Globus pallidus (tissue), 1 donor: Measurements from ENCODE around the gene ANKS1A.
A peak's percentile ranks its signal among the peaks of the same experiment; 100 is the strongest.

Source experiments
- DNase-seq: peaks from one replicate; pipeline ENCODE4 v3.0.0-alpha.2; 2015; ENCODE audit warnings: low spot score

The ANKS1A gene

GRCh38 chr6:34957231-34957783 is 68.3 kb downstream of the ANKS1A start:
- DNase-seq: no peak

DNA sequence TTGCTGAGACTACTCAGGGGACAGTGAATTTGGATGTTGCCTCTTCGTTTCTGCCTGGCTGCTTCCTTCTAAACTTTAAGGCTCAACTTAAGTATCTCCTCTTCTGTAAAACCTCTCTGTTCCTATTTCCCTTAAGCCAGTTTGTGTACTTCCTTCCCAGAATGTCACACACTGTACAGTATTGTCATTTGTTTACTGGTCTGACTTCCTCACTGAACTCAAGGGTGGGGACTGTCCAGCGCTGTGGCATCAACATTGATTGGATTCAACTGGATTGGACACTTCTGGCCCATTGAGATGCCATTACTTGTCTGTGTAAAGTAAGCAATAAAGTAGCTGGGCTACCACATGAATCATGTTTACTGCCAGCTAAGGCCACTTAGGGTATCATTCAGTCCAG is 69.7 kb downstream of the ANKS1A start:
- DNase-seq: no peak

- DNase-seq: no peak
Measured at GRCh38 chr6:34959224-34959623, 70.2 kb downstream of the ANKS1A start.

DNA sequence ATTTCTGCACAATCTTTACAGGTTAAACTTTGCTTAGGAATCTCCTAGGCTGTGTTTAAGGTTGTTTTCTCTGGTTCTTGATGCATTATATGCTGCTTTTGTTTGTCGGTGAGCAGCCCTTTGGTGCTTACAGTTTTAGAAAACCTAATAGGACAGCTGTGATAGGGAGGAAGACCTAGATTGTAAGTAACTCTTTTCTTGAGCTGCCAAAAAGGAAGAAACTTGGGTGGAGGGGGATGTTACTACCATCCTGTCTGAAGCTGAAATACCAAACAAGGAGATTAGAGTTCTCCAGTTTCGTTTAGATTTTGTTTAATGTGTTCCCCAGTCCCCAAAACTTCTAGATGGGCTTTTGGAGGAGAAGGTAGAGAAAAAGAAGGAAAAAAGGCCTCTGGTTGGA is 72.0 kb downstream of the ANKS1A start:
- DNase-seq: no peak

- DNase-seq: no peak
Measured at GRCh38 chr6:34961574-34961973, 72.5 kb downstream of the ANKS1A start.

GRCh38 chr6:34964564-34964963 is 75.5 kb downstream of the ANKS1A start:
- no peak for DNase-seq

GRCh38 chr6:34967461-34967860 is 78.4 kb downstream of the ANKS1A start:
- DNase-seq: no peak

DNA sequence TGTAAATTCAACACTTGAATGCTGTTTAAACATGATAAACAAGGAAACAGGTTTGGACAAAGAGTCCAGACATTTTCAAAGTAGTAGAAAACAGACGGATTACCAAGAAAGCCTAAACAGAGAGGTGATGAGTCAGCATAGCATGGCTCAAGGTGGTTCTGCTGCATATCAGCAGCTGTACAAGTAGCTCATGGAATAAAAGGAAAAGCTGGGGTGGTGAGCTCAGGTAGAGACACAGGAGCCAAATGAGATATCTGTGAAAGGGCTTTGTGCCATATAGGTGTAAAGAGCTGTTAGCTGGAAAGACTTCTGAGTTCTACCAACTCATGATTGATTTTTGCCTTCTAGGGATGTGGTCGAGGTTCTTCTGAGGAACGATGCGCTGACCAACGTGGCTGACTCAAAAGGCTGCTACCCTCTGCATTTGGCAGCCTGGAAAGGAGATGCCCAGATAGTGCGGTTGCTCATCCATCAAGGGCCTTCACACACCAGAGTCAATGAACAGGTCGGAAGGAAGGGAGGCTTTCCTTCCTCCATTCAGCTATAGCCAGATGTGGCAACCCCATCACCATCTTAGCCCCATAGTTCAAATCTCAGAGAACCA is 80.7 kb downstream of the ANKS1A start:
- no peak for DNase-seq

GRCh38 chr6:34970488-34970887 is 81.4 kb downstream of the ANKS1A start:
- no peak for DNase-seq

DNA sequence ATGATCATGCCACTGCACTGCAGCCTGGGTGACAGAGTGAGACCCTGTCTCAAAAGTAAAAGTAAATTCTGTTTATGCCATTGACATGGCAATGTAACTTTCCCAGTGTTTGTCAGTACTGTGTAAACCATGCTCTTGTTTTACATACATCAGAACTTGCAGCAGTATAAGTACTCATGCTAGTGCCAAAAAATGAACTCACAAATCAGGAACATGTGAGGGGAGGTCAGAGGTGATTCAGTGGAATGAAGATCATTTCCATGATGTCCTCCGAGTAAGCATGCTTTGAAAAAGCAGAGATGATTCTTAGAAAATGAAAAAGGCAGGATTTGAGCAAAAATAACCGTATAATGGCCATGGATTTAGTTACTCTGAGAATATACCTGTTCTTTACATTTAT is 81.9 kb downstream of the ANKS1A start:
- DNase-seq: no peak

DNA sequence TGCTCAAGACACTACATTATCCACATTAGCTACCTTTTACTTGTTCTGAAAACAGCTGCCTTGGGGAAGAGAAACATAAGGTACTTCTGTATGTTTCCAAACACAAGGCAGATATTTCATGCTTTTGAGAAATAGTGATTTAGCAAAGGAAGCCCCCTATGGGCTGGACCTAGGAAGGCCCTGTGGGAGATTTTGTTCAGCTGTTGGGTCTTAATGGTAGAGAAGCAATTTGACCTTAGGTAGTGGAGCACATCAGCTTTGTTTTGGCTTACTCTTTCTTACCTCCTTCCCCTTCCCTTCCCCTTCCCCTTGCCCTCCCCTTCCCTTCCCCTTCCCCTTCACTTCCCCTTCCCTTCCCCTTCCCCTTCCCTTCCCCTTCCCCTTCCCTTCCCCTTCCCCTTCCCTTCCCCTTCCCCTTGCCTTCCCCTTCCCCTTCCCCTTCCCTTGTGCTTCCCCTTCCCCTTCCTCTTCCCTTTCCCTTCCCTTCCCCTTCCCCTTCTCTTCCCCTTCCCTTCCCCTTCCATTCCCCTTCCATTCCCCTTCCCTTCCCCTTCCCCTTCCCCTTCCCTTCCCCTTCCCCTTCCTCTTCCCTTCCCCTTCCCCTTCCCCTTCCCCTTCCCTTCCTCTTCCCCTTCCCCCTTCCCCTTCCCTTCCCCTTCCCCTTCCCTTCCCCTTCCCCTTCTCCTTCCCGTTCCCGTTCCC is 84.6 kb downstream of the ANKS1A start:
- no peak for DNase-seq

DNA sequence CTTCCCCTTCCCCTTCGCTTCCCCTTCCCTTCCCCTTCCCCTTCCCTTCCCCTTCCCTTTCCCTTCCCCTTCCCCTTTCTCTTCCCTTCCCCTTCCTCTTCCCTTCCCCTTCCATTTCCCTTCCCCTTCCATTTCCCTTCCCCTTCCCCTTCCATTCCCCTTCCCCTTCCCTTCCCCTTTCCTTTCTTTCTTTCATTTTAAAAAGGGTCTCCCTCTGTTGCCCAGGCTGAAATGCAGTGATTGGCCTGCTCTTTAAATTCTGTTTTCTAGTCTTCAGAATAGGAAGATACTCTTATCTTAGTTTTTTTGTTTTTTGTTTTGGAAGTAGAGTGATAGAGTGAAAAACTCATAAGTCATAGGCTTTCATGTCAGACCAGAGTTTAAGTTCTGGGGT is 85.2 kb downstream of the ANKS1A start:
- no peak for DNase-seq

- DNase-seq: no peak
Measured at GRCh38 chr6:34976239-34976638, 87.2 kb downstream of the ANKS1A start.

DNA sequence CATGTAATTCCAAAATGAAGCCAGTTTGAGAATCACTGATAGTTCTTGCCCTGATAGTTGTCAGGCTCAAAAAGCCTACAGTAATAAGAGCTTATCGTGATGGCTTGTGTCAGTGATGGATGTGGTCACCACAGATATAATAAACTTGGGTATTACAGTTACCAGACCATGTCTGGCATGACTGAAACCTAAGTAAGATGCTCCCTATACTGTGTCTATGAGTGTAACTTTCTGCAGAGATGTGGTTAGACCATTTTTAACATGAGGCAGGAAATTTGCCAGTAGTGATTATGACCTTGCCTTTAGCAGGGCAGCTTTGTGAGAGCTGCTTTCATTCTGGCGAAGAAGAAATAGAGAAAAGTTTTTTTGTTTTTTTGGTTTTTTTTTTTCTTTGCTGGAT is 90.2 kb downstream of the ANKS1A start:
- DNase-seq: no peak

- no peak for DNase-seq
Measured at GRCh38 chr6:34979994-34980393, 90.9 kb downstream of the ANKS1A start.

DNA sequence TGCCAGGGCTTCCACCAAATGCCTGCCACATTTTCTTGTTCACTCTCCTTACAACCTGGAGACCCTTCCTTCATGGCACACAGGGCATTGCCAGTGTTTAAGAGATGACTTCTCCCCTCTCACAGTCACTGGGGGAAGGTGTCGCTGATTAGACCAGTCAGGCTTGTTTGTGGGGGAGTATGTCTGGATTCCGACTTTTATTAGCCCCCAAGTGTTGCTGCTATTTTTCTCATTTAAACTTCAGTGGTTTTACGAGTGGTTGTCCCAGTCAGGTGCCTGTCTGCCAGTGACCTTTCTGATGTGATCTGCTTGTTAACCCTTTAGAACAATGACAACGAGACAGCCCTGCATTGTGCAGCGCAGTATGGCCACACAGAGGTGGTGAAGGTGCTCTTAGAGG is 92.3 kb downstream of the ANKS1A start:
- no peak for DNase-seq

GRCh38 chr6:34981951-34982350 is 92.9 kb downstream of the ANKS1A start:
- no peak for DNase-seq

DNA sequence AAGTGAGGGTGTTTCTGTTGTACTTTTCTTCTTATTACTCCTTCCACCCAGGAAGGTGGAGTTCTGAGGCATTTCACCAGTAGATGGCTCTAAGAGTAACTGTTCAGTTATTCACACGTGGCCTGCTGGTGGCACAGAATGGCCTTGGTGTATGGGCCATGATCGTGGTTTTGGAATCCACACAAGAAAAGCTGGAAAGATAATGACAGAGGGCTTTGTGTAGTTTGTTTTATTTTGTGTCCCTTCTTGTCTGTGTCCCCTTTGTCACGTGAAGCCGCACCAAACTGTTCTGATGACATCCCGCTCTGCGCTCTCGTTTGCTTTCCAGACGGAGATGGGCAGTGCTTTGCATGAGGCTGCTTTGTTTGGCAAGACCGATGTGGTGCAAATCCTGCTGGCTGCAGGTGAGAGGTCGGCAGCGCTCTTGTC is 93.4 kb downstream of the ANKS1A start:
- peak; percentile 85 for DNase-seq

- DNase-seq: no peak
Measured at GRCh38 chr6:34984416-34984815, 95.4 kb downstream of the ANKS1A start.

- DNase-seq: no peak
Measured at GRCh38 chr6:34985236-34985635, 96.2 kb downstream of the ANKS1A start.

- DNase-seq: peak; percentile 85
Measured at GRCh38 chr6:34986845-34987246, 97.8 kb downstream of the ANKS1A start.

DNA sequence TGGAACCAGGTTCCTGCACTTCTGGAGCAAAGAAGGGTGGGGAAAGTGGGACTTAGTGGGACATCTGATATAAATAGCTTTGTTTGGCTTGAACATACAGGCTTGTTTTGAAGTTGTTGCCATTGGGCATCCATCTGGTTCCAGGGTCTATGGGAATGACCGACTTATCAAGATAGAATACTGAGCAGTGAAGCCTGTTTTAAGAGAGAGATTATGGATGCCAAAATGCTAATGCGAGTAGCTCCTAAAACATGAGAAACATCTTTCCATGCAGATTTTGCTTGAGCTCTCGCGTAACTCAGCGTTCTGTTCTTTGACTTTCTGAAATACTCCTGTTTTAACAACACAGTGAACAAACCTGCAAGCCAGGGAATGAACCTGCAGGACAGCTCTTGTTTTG is 98.5 kb downstream of the ANKS1A start:
- DNase-seq: peak; percentile 35

DNA sequence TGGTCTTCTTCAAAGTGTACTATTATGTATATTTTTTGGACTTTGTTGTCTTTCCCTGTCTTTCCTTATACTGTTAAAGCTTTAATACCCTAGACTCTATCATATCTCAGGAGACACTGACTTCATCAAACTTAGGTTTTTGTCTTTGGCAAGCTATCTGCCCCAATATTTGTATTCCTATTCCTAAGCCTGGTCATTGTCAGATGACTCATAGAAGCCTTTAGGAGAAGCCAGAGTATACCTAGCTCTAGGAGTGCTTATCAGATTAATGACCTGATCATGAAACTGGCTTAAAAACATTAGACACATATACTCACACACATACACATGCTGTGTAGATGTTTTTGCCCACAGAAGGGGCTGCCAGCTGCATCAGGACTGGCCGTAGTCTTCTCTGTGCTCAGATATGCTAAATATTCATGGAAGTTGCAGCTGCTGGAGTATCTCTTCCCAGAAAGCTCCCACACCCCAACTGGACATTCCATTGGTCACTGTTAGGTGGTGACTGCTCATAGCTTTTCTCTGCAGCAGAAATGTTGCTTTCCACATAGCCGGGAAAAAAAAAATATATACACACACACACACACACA is 102.0 kb downstream of the ANKS1A start:
- DNase-seq: no peak
